ENCODE data around the gene OPN3.

Gene OPN3

GRCh38 chr1:241611736-241612135 is 28.4 kb downstream of the OPN3 start:
- no peak overlapping the region for H3K4me3 ChIP-seq (replicated peaks; ENCODE audit: low read depth, low read length)
- DNase-seq (ENCODE audit: extremely low read depth, low read depth), result no peak
- TF ChIP-seq CTCF (IDR thresholded peaks at IDR 0.05; ENCODE audit: low read depth, low read length, missing control alignments), result no peak

- peak; percentile 41 for DNase-seq (ENCODE audit: extremely low read depth, low read depth)
- peak; percentile 35 for TF ChIP-seq CTCF (IDR thresholded peaks at IDR 0.05; ENCODE audit: low read depth, low read length, missing control alignments)
- no peak overlapping the region for H3K4me3 ChIP-seq (replicated peaks; ENCODE audit: low read depth, low read length)
Observed at GRCh38 chr1:241611063-241611462, 29.1 kb downstream of the OPN3 start.

GRCh38 chr1:241610056-241610815 is 29.9 kb downstream of the OPN3 start:
- no peak for DNase-seq (ENCODE audit: extremely low read depth, low read depth)
- no peak for TF ChIP-seq CTCF (IDR thresholded peaks at IDR 0.05; ENCODE audit: low read depth, low read length, missing control alignments)

DNA sequence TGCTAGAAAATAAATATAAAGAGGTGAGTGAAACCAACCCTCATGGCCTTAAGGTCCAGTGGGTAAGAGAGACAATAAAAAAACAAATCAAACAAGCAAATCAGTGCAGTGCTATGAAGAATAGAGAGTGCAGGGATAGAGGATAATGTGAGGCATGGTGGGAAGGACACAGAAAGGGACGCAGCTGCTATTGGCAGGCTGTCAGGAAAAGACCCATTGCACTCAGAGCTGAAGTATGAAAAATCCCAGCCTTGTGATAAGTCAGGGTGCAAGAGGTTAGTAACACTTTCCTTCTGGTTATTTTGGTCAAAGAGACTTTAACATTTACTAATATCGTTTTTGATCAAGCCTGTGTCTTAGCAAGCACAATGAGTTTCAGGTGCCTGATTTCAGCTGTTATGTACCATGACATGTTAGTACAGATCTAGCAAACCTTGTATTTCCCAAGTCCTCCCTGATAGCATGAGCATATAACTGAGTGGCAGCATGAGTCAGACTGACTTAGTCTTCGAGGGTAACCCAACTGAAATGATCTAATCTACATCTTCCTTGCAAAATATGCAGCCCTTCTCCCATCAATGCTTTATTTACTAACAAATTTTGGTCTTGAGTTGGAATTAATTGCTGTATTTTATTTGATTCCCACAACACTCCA is 31.7 kb downstream of the OPN3 start:
- no peak overlapping the region for H3K4me3 ChIP-seq (replicated peaks; ENCODE audit: low read depth, low read length)
- DNase-seq (ENCODE audit: extremely low read depth, low read depth), result no peak
- TF ChIP-seq CTCF (IDR thresholded peaks at IDR 0.05; ENCODE audit: low read depth, low read length, missing control alignments), result no peak

More at GRCh38 chr1:241610056-241610815, 29.9 kb downstream of the OPN3 start:
- no peak overlapping the region for H3K4me3 ChIP-seq (replicated peaks; ENCODE audit: low read depth, low read length)

DNA sequence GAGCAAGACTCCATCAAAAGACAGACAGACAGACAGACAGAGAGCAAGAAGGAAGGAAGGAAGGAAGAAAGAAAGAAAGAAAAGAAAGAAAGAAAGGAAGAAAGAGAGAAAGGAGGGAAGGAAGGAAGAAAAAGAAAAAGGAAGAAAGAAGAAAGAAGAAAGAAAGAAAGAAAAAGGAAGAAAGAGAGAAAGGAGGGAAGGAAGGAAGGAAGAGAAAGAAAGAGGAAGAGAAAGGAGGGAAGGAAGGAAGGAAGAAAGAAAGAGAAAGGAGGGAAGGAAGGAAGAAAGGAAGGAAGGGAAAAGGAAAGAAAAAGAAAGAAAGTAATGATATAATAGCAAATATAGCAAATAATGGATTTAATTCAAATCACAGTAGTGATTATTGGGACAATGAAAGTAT is 32.7 kb downstream of the OPN3 start:
- TF ChIP-seq CTCF (IDR thresholded peaks at IDR 0.05; ENCODE audit: low read depth, low read length, missing control alignments), result no peak
- H3K4me3 ChIP-seq (replicated peaks; ENCODE audit: low read depth, low read length), result no peak overlapping the region
- DNase-seq (ENCODE audit: extremely low read depth, low read depth), result no peak

DNA sequence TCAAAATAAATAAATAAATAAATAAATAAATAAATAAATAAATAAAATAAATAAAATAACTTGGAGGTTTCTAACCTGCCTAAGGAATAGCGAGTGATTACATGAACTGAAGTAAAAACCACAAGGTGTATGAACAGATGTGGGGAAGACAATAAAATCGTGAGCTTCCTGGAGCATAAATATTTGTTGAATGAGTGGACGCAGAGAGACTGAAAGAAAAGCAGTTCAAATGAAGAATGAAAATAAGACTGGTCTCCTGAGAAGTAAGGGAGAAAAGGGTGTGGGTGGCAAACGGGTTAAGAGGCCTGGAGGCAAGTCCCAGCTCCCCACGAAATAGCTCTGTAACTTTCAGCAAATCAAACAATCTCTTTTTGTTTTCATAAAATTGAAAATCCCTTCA is 33.6 kb downstream of the OPN3 start:
- DNase-seq (ENCODE audit: extremely low read depth, low read depth), result peak; percentile 30
- H3K4me3 ChIP-seq (replicated peaks; ENCODE audit: low read depth, low read length), result no peak overlapping the region
- no peak for TF ChIP-seq CTCF (IDR thresholded peaks at IDR 0.05; ENCODE audit: low read depth, low read length, missing control alignments)
